ENCODE data around the gene MRPL37.
"Not testable (repeated sequence)": the region's sequence is repeated elsewhere in the genome, so short reads cannot be mapped to it uniquely, and the experiment has no call there.

Gene MRPL37

GRCh38 chr1:54220004-54220811 lies 20.2 kb downstream of the MRPL37 start:
- DNase-seq, result no peak

GRCh38 chr1:54221113-54221834 lies 21.3 kb downstream of the MRPL37 start:
- no peak for DNase-seq

GRCh38 chr1:54221867-54222484 lies 22.0 kb downstream of the MRPL37 start:
- DNase-seq, result no peak

DNA sequence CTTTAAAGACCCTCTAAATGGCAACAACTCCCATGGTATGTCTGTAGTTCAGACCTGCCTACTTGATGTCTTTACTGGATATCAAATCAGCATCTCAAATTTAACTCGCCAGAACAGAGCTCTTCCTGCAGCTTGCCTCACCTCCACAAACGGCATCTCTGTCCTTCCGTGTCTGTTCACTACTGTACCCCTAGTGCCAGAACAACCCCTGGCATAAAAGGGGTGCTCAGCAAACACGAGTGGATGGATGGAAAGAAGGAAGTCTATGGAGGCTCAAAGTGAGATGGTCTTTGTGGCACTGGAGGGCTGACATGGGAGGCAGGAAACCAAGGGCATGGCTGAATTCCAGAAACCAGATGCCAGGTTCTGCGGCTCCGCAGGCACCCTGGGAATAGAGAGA lies 22.7 kb downstream of the MRPL37 start:
- no peak for DNase-seq

DNA sequence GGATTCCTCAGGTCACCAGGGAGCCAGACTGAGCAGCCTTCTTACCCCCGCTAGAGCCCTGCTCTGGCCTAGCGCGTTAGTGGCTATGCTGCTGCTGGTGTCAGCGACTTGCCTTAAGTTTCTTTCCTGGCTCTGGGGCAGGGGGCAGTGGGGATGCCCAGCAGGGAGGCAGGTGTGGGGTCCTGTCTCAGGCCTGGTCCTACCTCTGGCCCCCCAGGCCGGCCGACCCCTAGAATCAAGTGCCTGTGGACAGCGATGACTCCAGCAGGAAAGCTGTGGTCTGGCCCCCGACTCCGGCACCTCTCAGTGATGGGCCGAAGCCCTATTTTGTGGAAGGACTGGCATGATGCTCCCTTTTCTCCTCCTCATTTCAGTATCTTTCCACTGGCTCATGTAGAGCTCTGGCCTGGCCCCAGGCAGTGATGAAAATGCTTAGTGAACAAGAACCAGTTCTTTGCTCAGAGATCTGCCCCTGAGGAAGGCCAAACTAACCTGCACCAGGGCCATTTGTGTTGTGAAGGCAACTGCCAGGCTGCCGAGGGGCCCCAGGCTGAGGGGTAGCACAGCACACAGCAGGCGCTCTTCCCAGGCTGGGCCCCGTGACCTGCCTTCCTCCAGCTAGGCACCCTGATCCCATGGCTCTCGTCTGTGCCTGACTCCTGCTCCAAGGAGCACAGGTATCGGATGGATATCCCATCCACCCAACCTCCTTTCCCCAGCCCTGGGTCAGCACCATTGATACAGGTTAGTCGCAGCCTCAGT lies 23.7 kb downstream of the MRPL37 start:
- no peak for DNase-seq

- DNase-seq, result no peak
Observed at GRCh38 chr1:54224233-54224632, 24.3 kb downstream of the MRPL37 start.

DNA sequence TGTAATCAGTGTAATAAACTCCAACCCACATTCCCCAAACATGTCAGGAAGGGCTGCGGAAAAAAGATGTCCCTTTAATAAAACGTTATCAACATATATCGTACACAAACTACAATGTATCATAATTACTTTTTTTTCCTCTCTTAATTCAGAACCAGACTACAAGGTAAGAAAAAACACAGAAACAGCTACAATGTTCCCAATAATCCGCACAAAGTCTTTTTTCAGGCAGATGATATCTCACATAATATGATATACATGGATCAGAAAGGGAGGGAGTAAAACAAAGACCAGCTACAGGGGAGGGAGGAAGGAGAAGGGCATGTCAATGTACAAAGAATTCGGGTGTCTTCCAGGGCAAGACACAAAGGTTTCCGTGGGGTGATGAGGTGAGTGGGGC lies 25.4 kb downstream of the MRPL37 start:
- DNase-seq, result no peak

DNA sequence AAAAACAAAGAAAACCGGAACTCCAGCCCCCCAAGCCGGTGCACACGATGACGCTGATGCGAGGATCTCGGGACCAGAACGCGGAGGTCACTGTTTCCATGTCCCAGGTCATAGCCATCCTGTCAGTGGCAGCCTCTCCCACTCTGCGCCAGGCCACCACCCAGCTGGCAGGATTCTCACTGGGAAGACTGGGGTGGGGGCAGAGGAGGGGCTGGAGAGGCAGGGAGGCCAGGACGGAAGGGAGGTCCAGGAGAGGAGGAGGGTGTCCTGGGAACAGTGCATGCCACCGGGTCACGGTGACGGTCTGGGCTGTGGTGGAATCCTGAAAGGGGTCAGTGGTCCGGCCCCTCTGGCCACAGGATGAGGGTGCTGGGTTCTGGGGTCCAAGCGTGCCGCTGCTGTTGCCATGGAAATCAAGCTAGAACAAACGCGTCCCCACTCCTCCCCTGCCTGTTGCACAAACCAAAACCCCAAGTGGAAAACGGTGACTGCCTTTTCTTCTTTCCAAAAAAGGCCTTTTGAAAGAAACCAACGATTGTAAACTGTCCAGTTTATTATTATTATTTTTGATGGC lies 26.1 kb downstream of the MRPL37 start:
- no peak for DNase-seq

DNA sequence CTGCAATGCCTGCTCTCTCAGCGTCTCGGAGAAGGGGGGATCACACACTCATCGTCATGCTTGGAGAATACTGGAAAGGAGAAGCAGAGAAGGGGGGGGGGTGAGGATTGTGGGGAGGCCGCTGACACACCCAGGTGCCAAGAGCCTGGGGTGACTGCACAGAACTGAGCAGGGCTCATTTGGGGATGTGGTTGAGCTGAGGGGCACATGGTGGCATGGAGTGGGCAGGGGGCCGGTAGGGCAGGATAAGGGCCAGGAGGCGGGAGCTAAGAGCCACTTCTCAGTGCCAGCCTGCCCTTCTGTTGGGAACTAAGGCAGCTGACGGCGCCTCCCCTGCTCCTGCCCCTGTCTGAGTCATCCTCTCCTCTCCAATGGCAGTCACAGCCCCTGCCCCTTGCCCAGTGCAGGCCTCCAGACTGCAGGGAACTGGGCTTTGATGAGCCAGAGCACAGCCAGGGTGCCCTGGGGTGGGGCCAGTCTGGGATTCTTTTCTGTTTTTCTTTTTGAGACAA lies 27.2 kb downstream of the MRPL37 start:
- DNase-seq, result no peak

GRCh38 chr1:54227891-54228310 lies 27.9 kb downstream of the MRPL37 start:
- no peak for DNase-seq

- no peak for DNase-seq
Observed at GRCh38 chr1:54228638-54229079, 28.7 kb downstream of the MRPL37 start.

DNA sequence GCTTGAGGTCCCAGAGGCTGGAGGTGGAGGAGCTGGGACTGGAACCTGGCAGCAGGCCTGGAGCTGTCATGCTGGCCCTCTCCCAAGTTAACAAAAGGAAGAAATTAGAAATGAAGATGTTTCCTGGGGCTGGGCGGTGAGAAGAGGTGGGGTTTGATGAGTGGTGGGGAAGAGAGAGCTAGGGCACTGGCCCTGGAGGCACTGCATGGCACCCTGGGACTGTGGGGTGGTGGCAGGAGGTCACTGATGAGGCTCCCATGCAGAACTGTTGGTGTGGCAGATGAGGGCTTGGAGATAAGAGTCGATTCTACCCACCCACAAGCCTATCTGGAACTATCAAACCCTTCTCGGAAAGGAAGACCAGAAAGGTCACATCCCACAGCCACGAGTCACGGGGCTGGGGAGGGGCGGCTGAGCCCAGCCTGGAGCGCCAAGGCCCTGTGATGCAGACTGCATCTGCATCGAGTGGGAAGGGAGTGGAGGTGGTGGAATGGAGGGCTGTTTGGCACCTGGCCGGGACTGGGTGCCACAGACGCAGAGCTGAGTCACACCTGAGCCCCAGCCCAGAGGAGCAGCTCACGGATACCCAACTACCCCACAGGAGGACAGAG lies 29.4 kb downstream of the MRPL37 start:
- no peak for DNase-seq

GRCh38 chr1:54230507-54231339 lies 30.8 kb downstream of the MRPL37 start:
- no peak for DNase-seq

GRCh38 chr1:54233196-54233595 lies 33.2 kb downstream of the MRPL37 start:
- not testable (repeated sequence) for DNase-seq

- DNase-seq, result no peak
Observed at GRCh38 chr1:54234284-54234683, 34.3 kb downstream of the MRPL37 start.

DNA sequence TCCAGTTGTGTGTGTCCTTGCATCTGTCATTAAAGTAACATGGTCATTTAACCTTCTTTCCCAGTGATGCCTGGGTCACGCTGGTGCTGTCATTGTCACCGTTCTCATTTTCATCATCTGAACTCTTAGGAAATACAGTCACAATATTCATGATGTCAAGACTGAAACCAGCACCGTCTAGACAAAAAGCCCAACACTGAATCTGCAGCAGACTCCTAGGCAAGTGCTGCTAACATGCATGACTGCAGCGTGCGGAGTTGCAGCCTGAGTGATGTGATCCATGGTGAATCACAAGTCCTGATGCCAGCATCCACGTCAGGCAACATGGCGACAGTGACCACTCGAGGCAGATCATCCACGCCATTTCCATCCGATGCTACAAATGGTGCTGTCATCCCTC lies 37.6 kb downstream of the MRPL37 start:
- no peak for DNase-seq

GRCh38 chr1:54238353-54239034 lies 38.5 kb downstream of the MRPL37 start:
- DNase-seq, result no peak

GRCh38 chr1:54239035-54239383 lies 39.0 kb downstream of the MRPL37 start:
- no peak for DNase-seq

GRCh38 chr1:54239631-54240031 lies 39.7 kb downstream of the MRPL37 start:
- DNase-seq, result no peak

GRCh38 chr1:54240741-54241335 lies 40.9 kb downstream of the MRPL37 start:
- DNase-seq, result no peak

Data from right forelimb (tissue), 1 donor.